Middle frontal gyrus (tissue), 1 donor: ENCODE measurements around the gene RASSF1.
"Not testable (repeated sequence)": the region's sequence is repeated elsewhere in the genome, so short reads cannot be mapped to it uniquely, and the experiment has no call there.

Source experiments
- DNase-seq: peaks from one replicate; pipeline ENCODE4 v3.0.0-alpha.2; 2015; ENCODE audit warnings: low spot score; ENCODE audit errors: extremely low spot score

Gene RASSF1

GRCh38 chr3:50288387-50289007, 52.1 kb downstream of the RASSF1 start:
- no peak for DNase-seq

GRCh38 chr3:50287262-50287661, 53.4 kb downstream of the RASSF1 start:
- DNase-seq: no peak

GRCh38 chr3:50286322-50287227, 54.1 kb downstream of the RASSF1 start:
- DNase-seq: no peak

- not testable (repeated sequence) for DNase-seq
These were observed 56.5 kb downstream of the RASSF1 start for GRCh38 chr3:50284121-50284520.
